Measurements from ENCODE around the gene CNKSR2.

DNA sequence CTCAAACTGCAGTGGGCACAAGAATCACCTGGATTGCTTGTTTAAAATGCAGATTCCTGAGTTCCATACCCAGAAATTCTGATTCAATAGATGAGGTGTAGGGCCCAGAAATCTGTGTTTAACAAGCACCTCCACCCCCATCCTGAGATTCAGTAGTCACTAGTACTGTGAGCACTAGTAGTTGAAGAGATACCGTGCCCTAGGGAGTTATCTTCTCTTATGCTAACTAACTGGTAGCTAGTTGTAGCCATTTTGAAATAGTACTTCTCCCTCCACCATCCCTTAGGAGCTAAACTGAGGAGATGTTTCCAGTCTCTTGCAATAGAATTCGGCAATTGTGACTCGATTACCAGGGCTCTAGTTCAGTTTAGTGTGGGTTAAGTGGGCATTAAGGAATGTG is 265.6 kb downstream of the CNKSR2 start:
- TF ChIP-seq, protein P1, sequence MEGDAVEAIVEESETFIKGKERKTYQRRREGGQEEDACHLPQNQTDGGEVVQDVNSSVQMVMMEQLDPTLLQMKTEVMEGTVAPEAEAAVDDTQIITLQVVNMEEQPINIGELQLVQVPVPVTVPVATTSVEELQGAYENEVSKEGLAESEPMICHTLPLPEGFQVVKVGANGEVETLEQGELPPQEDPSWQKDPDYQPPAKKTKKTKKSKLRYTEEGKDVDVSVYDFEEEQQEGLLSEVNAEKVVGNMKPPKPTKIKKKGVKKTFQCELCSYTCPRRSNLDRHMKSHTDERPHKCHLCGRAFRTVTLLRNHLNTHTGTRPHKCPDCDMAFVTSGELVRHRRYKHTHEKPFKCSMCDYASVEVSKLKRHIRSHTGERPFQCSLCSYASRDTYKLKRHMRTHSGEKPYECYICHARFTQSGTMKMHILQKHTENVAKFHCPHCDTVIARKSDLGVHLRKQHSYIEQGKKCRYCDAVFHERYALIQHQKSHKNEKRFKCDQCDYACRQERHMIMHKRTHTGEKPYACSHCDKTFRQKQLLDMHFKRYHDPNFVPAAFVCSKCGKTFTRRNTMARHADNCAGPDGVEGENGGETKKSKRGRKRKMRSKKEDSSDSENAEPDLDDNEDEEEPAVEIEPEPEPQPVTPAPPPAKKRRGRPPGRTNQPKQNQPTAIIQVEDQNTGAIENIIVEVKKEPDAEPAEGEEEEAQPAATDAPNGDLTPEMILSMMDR (IDR thresholded peaks at IDR 0.05 in 2 of 3, conservative IDR thresholded peaks at IDR 0.05 in 1 of 3; ENCODE audit: control insufficient read depth in 2 of 3, extremely low read depth in 1 of 3, insufficient read depth in 1 of 3, low read depth in 3 of 3, low read length in 3 of 3), result no peak
- TF ChIP-seq HDAC2 (IDR thresholded peaks at IDR 0.05) (no peak), CHD2 (IDR thresholded peaks at IDR 0.05; ENCODE audit: borderline replicate concordance, low read depth, low read length) (no peak), NRF1 (conservative IDR thresholded peaks at IDR 0.05; ENCODE audit: low read depth, low read length) (no peak), MYC (IDR thresholded peaks at IDR 0.05; ENCODE audit: insufficient read depth, insufficient read length, insufficient replicate concordance, low read length, severe bottlenecking) (no peak), CBFB (IDR thresholded peaks at IDR 0.05; ENCODE audit: low read depth) (no peak)
- TF ChIP-seq, protein P2, sequence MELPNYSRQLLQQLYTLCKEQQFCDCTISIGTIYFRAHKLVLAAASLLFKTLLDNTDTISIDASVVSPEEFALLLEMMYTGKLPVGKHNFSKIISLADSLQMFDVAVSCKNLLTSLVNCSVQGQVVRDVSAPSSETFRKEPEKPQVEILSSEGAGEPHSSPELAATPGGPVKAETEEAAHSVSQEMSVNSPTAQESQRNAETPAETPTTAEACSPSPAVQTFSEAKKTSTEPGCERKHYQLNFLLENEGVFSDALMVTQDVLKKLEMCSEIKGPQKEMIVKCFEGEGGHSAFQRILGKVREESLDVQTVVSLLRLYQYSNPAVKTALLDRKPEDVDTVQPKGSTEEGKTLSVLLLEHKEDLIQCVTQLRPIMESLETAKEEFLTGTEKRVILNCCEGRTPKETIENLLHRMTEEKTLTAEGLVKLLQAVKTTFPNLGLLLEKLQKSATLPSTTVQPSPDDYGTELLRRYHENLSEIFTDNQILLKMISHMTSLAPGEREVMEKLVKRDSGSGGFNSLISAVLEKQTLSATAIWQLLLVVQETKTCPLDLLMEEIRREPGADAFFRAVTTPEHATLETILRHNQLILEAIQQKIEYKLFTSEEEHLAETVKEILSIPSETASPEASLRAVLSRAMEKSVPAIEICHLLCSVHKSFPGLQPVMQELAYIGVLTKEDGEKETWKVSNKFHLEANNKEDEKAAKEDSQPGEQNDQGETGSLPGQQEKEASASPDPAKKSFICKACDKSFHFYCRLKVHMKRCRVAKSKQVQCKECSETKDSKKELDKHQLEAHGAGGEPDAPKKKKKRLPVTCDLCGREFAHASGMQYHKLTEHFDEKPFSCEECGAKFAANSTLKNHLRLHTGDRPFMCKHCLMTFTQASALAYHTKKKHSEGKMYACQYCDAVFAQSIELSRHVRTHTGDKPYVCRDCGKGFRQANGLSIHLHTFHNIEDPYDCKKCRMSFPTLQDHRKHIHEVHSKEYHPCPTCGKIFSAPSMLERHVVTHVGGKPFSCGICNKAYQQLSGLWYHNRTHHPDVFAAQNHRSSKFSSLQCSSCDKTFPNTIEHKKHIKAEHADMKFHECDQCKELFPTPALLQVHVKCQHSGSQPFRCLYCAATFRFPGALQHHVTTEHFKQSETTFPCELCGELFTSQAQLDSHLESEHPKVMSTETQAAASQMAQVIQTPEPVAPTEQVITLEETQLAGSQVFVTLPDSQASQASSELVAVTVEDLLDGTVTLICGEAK (IDR thresholded peaks at IDR 0.05; ENCODE audit: borderline replicate concordance), result no peak
- TF ChIP-seq, protein P3, sequence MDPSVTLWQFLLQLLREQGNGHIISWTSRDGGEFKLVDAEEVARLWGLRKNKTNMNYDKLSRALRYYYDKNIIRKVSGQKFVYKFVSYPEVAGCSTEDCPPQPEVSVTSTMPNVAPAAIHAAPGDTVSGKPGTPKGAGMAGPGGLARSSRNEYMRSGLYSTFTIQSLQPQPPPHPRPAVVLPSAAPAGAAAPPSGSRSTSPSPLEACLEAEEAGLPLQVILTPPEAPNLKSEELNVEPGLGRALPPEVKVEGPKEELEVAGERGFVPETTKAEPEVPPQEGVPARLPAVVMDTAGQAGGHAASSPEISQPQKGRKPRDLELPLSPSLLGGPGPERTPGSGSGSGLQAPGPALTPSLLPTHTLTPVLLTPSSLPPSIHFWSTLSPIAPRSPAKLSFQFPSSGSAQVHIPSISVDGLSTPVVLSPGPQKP (IDR thresholded peaks at IDR 0.05; ENCODE audit: low read depth, low read length), result no peak

Data from GM12878 (cell line).